Parathyroid adenoma (tissue), 2 donors: ENCODE data around the gene SECISBP2.

Source experiments
- H2AFZ ChIP-seq: fragments of 300-600 bp; sonication (generic); one replicate; pipeline ENCODE4 v1.7.0; 2017; ENCODE audit warnings: antibody characterized with exemption, mild to moderate bottlenecking
- H3K27ac ChIP-seq: fragments of 300-600 bp; sonication (generic); one replicate; pipeline ENCODE4 v1.7.0; 2017
- H3K27me3 ChIP-seq: fragments of 300-600 bp; sonication (generic); one replicate; pipeline ENCODE4 v1.7.0; 2017; ENCODE audit warnings: low read length; ENCODE audit not compliant: control insufficient read depth, insufficient read depth
- H3K36me3 ChIP-seq: fragments of 300-600 bp; sonication (generic); one replicate; pipeline ENCODE4 v1.7.0; 2017; ENCODE audit warnings: low read length; ENCODE audit not compliant: control insufficient read depth, insufficient read depth
- H3K4me1 ChIP-seq: fragments of 300-600 bp; sonication (generic); one replicate; pipeline ENCODE4 v1.7.0; 2017; ENCODE audit warnings: control low read depth
- H3K4me2 ChIP-seq: fragments of 300-600 bp; sonication (generic); one replicate; pipeline ENCODE4 v1.7.0; 2017; ENCODE audit warnings: low read length
- H3K4me3 ChIP-seq: fragments of 300-600 bp; sonication (generic); one replicate; pipeline ENCODE4 v1.7.0; 2017; ENCODE audit warnings: low read depth, low read length
- H3K79me2 ChIP-seq: fragments of 300-600 bp; sonication (generic); one replicate; pipeline ENCODE4 v1.7.0; 2017; ENCODE audit warnings: control low read depth
- H3K9ac ChIP-seq: fragments of 300-600 bp; sonication (generic); one replicate; pipeline ENCODE4 v1.7.0; 2017; ENCODE audit warnings: mild to moderate bottlenecking
- H3K9me3 ChIP-seq: fragments of 300-600 bp; sonication (generic); one replicate; pipeline ENCODE4 v1.7.0; 2017; ENCODE audit warnings: low read length; ENCODE audit not compliant: control insufficient read depth
- TF ChIP-seq, protein P1 (sequence below): fragments of 300-600 bp; sonication (generic); IDR thresholded peaks from one replicate; pipeline ENCODE4 v1.7.0; 2017; ENCODE audit warnings: antibody characterized with exemption, mild to moderate bottlenecking
- donor health status: primary hyperparathyroidism.

SECISBP2 gene

DNA sequence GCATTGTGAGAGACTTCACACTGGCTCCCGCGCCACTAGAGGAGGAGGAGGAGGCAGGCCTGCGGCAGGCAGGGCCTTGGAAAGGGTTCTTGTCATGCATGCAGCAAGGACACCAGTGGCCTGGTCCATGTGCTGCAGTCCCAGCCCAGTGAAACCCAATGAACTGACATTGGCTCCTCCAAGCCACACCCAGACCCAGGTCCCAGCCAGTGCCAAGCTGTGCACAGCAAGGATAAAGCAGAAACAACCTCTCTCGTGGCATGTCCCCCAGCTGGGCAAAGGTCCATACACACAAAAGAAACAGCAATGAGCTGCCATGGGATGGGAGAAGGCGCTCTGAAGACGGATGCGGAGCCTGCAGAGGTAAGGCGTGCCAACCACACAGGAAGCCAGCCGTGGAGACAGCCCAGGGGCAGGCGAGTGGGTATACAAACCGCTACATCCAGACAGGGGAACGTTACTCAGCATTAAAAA, 90.4 kb downstream of the SECISBP2 start:
- no peaks in the 10 kb centered on the region for H3K27me3 ChIP-seq
- no peaks in the 10 kb centered on the region for H3K79me2 ChIP-seq
- H3K27ac ChIP-seq = no peak overlapping the region
- no peak overlapping the region for H3K4me3 ChIP-seq
- no peaks in the 10 kb centered on the region for H3K9me3 ChIP-seq
- no peaks in the 10 kb centered on the region for H3K36me3 ChIP-seq
- H3K4me1 ChIP-seq = no peaks in the 10 kb centered on the region
- TF ChIP-seq, protein P1, sequence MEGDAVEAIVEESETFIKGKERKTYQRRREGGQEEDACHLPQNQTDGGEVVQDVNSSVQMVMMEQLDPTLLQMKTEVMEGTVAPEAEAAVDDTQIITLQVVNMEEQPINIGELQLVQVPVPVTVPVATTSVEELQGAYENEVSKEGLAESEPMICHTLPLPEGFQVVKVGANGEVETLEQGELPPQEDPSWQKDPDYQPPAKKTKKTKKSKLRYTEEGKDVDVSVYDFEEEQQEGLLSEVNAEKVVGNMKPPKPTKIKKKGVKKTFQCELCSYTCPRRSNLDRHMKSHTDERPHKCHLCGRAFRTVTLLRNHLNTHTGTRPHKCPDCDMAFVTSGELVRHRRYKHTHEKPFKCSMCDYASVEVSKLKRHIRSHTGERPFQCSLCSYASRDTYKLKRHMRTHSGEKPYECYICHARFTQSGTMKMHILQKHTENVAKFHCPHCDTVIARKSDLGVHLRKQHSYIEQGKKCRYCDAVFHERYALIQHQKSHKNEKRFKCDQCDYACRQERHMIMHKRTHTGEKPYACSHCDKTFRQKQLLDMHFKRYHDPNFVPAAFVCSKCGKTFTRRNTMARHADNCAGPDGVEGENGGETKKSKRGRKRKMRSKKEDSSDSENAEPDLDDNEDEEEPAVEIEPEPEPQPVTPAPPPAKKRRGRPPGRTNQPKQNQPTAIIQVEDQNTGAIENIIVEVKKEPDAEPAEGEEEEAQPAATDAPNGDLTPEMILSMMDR = no peak
- no peak overlapping the region for H3K9ac ChIP-seq
- no peak overlapping the region for H3K4me2 ChIP-seq
- no peak overlapping the region for H2AFZ ChIP-seq
